NOMO-1 (cell line): ENCODE results near the gene GBF1.

ENCODE experiments used
- DNase-seq, 2 experiments: peaks; one replicate each; lab custom pipeline; 2025; ENCODE audit not compliant: unreplicated experiment in 2 of 2; lab: John Stamatoyannopoulos, UW

The GBF1 gene

GRCh38 chr10:102384606-102385429 lies 139.5 kb downstream of the GBF1 start:
- DNase-seq, result no peak

- DNase-seq, result no peak
Measured at GRCh38 chr10:102389894-102390293, 144.6 kb downstream of the GBF1 start.

- DNase-seq, result no peak
Measured at GRCh38 chr10:102392306-102392705, 147.0 kb downstream of the GBF1 start.

GRCh38 chr10:102393411-102394078 lies 148.2 kb downstream of the GBF1 start:
- no peak for DNase-seq

- DNase-seq, result peak; percentile 84 to 92
Measured at GRCh38 chr10:102394079-102394800, 148.9 kb downstream of the GBF1 start.

GRCh38 chr10:102394801-102395399 lies 149.6 kb downstream of the GBF1 start:
- peak in 1 of 2 experiments; percentile 41 for DNase-seq

GRCh38 chr10:102395400-102396316 lies 150.3 kb downstream of the GBF1 start, which contains the start of gene NFKB2:
NFKB2 (plus strand) TSS chr10:102395705; CDS start chr10:102395960, 255 bp downstream.
- peak; percentile 53 to 66 for DNase-seq

GRCh38 chr10:102396317-102396650 lies 151.0 kb downstream of the GBF1 start:
- DNase-seq, result no peak

GRCh38 chr10:102396730-102397151 lies 151.4 kb downstream of the GBF1 start:
- no peak for DNase-seq

GRCh38 chr10:102397222-102398171 lies 152.2 kb downstream of the GBF1 start:
- no peak for DNase-seq

GRCh38 chr10:102398172-102399020 lies 153.1 kb downstream of the GBF1 start:
- DNase-seq, result no peak

- DNase-seq, result peak; percentile 85 to 91
Measured at GRCh38 chr10:102399217-102400021, 154.1 kb downstream of the GBF1 start.

- no peak for DNase-seq
Measured at GRCh38 chr10:102400076-102400475, 154.7 kb downstream of the GBF1 start.

GRCh38 chr10:102400598-102401341 lies 155.4 kb downstream of the GBF1 start:
- DNase-seq, result no peak

- no peak for DNase-seq
Measured at GRCh38 chr10:102401342-102401654, 156.0 kb downstream of the GBF1 start.

- DNase-seq, result no peak
Measured at GRCh38 chr10:102401735-102402511, 156.6 kb downstream of the GBF1 start.
